ENCODE measurements around the gene SENP3. TPM values are rescaled to one million over a fixed set of nuclear protein-coding genes. Genes with fewer than 3 reads are reported as not detected.
A peak's percentile ranks its signal among the peaks of the same experiment; 100 is the strongest.

Gene SENP3
- total and polyA plus RNA-seq, 2 of the 13 experiments (the other 11 are each of a cell fraction or from before 2014, with no cell fraction given), result 55.8 to 75.4 TPM

DNA sequence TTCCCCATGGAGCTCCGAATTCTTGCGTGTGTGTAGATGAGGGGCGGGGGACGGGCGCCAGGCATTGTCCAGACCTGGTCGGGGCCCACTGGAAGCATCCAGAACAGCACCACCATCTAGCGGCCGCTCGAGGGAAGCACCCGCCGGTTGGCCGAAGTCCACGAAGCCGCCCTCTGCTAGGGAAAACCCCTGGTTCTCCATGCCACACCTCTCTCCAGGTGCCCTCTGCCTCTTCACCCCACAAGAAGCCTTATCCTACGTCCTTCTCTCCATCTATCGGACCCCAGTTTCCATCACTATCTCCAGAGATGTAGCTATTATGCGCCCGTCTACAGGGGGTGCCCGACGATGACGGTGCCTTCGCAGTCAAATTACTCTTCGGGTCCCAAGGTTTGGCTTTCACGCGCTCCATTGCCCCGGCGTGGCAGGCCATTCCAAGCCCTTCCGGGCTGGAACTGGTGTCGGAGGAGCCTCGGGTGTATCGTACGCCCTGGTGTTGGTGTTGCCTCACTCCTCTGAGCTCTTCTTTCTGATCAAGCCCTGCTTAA lies 617 bp upstream of the SENP3 start (continued):
- TF ChIP-seq, protein P1, sequence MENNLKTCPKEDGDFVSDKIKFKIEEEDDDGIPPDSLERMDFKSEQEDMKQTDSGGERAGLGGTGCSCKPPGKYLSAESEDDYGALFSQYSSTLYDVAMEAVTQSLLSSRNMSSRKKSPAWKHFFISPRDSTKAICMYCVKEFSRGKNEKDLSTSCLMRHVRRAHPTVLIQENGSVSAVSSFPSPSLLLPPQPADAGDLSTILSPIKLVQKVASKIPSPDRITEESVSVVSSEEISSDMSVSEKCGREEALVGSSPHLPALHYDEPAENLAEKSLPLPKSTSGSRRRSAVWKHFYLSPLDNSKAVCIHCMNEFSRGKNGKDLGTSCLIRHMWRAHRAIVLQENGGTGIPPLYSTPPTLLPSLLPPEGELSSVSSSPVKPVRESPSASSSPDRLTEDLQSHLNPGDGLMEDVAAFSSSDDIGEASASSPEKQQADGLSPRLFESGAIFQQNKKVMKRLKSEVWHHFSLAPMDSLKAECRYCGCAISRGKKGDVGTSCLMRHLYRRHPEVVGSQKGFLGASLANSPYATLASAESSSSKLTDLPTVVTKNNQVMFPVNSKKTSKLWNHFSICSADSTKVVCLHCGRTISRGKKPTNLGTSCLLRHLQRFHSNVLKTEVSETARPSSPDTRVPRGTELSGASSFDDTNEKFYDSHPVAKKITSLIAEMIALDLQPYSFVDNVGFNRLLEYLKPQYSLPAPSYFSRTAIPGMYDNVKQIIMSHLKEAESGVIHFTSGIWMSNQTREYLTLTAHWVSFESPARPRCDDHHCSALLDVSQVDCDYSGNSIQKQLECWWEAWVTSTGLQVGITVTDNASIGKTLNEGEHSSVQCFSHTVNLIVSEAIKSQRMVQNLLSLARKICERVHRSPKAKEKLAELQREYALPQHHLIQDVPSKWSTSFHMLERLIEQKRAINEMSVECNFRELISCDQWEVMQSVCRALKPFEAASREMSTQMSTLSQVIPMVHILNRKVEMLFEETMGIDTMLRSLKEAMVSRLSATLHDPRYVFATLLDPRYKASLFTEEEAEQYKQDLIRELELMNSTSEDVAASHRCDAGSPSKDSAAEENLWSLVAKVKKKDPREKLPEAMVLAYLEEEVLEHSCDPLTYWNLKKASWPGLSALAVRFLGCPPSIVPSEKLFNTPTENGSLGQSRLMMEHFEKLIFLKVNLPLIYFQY (CRISPR knock-in tag; IDR thresholded peaks at IDR 0.05; ENCODE audit: borderline replicate concordance), result no peak
- TF ChIP-seq, protein P2, sequence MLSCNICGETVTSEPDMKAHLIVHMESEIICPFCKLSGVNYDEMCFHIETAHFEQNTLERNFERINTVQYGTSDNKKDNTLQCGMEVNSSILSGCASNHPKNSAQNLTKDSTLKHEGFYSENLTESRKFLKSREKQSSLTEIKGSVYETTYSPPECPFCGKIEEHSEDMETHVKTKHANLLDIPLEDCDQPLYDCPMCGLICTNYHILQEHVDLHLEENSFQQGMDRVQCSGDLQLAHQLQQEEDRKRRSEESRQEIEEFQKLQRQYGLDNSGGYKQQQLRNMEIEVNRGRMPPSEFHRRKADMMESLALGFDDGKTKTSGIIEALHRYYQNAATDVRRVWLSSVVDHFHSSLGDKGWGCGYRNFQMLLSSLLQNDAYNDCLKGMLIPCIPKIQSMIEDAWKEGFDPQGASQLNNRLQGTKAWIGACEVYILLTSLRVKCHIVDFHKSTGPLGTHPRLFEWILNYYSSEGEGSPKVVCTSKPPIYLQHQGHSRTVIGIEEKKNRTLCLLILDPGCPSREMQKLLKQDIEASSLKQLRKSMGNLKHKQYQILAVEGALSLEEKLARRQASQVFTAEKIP (CRISPR knock-in tag; IDR thresholded peaks at IDR 0.05; ENCODE audit: borderline replicate concordance), result no peak
- TF ChIP-seq, protein P3, sequence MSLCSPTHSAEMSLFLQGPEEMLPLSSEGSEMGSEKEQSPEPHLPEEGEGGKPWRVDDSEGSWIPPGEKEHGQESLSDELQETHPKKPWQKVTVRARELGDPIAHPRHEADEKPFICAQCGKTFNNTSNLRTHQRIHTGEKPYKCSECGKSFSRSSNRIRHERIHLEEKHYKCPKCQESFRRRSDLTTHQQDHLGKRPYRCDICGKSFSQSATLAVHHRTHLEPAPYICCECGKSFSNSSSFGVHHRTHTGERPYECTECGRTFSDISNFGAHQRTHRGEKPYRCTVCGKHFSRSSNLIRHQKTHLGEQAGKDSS (CRISPR knock-in tag; IDR thresholded peaks at IDR 0.05; ENCODE audit: borderline replicate concordance, low read depth), result no peak
- TF ChIP-seq, protein P4, sequence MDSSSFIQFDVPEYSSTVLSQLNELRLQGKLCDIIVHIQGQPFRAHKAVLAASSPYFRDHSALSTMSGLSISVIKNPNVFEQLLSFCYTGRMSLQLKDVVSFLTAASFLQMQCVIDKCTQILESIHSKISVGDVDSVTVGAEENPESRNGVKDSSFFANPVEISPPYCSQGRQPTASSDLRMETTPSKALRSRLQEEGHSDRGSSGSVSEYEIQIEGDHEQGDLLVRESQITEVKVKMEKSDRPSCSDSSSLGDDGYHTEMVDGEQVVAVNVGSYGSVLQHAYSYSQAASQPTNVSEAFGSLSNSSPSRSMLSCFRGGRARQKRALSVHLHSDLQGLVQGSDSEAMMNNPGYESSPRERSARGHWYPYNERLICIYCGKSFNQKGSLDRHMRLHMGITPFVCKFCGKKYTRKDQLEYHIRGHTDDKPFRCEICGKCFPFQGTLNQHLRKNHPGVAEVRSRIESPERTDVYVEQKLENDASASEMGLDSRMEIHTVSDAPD (CRISPR knock-in tag; IDR thresholded peaks at IDR 0.05), result 0 out of 2 replicates have a peak, but pooled peaks have one; percentile 50
- TF ChIP-seq ZNF772 (CRISPR knock-in tag; IDR thresholded peaks at IDR 0.05), result no peak
- no peak; the same call in 1 of the 2 replicates for TF ChIP-seq TARDBP (CRISPR knock-in tag; IDR thresholded peaks at IDR 0.05)
- TF ChIP-seq, protein P5, sequence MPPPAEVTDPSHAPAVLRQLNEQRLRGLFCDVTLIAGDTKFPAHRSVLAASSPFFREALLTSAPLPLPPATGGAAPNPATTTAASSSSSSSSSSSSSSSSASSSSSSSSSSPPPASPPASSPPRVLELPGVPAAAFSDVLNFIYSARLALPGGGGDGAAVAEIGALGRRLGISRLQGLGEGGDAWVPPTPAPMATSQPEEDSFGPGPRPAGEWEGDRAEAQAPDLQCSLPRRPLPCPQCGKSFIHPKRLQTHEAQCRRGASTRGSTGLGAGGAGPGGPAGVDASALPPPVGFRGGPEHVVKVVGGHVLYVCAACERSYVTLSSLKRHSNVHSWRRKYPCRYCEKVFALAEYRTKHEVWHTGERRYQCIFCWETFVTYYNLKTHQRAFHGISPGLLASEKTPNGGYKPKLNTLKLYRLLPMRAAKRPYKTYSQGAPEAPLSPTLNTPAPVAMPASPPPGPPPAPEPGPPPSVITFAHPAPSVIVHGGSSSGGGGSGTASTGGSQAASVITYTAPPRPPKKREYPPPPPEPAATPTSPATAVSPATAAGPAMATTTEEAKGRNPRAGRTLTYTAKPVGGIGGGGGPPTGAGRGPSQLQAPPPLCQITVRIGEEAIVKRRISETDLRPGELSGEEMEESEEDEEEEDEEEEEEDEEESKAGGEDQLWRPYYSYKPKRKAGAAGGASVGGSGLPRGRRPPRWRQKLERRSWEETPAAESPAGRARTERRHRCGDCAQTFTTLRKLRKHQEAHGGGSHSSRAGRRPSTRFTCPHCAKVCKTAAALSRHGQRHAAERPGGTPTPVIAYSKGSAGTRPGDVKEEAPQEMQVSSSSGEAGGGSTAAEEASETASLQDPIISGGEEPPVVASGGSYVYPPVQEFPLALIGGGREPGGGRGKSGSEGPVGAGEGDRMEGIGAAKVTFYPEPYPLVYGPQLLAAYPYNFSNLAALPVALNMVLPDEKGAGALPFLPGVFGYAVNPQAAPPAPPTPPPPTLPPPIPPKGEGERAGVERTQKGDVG (CRISPR knock-in tag; IDR thresholded peaks at IDR 0.05; ENCODE audit: borderline replicate concordance), result no peak
- TF ChIP-seq, protein P6, sequence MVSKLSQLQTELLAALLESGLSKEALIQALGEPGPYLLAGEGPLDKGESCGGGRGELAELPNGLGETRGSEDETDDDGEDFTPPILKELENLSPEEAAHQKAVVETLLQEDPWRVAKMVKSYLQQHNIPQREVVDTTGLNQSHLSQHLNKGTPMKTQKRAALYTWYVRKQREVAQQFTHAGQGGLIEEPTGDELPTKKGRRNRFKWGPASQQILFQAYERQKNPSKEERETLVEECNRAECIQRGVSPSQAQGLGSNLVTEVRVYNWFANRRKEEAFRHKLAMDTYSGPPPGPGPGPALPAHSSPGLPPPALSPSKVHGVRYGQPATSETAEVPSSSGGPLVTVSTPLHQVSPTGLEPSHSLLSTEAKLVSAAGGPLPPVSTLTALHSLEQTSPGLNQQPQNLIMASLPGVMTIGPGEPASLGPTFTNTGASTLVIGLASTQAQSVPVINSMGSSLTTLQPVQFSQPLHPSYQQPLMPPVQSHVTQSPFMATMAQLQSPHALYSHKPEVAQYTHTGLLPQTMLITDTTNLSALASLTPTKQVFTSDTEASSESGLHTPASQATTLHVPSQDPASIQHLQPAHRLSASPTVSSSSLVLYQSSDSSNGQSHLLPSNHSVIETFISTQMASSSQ (IDR thresholded peaks at IDR 0.05; ENCODE audit: low read depth), result no peak
- TF ChIP-seq, protein P6 (CRISPR knock-in tag; IDR thresholded peaks at IDR 0.05; ENCODE audit: borderline replicate concordance), result no peak
- TF ChIP-seq ZNF317 (CRISPR knock-in tag; IDR thresholded peaks at IDR 0.05), result peak; percentile 76; the same call in 1 of the 2 replicates
